Bone marrow (tissue), 2 donors: ENCODE data around the gene UBAP1.
"Not testable (repeated sequence)": the region's sequence is repeated elsewhere in the genome, so short reads cannot be mapped to it uniquely, and the experiment has no call there.

Experiments used
- DNase-seq, 2 donors: peaks; one replicate each; lab custom pipeline; 2025; lab: John Stamatoyannopoulos, UW

UBAP1 gene

GRCh38 chr9:34224349-34224748 is 45.5 kb downstream of the UBAP1 start:
- no peak for DNase-seq

GRCh38 chr9:34226144-34226760 is 47.4 kb downstream of the UBAP1 start:
- not testable (repeated sequence) for DNase-seq

- DNase-seq: no peak
These were observed 48.6 kb downstream of the UBAP1 start for GRCh38 chr9:34227445-34227844.

- DNase-seq: no peak
These were observed 51.7 kb downstream of the UBAP1 start for GRCh38 chr9:34230556-34230955.

- no peak for DNase-seq
These were observed 53.4 kb downstream of the UBAP1 start for GRCh38 chr9:34232201-34232600.

- no peak for DNase-seq
These were observed 54.8 kb downstream of the UBAP1 start for GRCh38 chr9:34233672-34234071.

GRCh38 chr9:34237836-34238235 is 59.0 kb downstream of the UBAP1 start:
- no peak for DNase-seq

- peak in 1 of 2 donors; percentile 55 for DNase-seq
These were observed 61.2 kb downstream of the UBAP1 start for GRCh38 chr9:34240006-34240405.

- DNase-seq: no peak
These were observed 64.0 kb downstream of the UBAP1 start for GRCh38 chr9:34242830-34243229.

- DNase-seq: not testable (repeated sequence)
These were observed 66.4 kb downstream of the UBAP1 start for GRCh38 chr9:34245212-34245611.

GRCh38 chr9:34246453-34246852 is 67.6 kb downstream of the UBAP1 start:
- no peak for DNase-seq

GRCh38 chr9:34247782-34248181 is 68.9 kb downstream of the UBAP1 start:
- DNase-seq: not testable (repeated sequence)

- DNase-seq: no peak
These were observed 70.4 kb downstream of the UBAP1 start for GRCh38 chr9:34249274-34249673.

GRCh38 chr9:34250721-34251120 is 71.9 kb downstream of the UBAP1 start:
- DNase-seq: no peak

GRCh38 chr9:34252016-34252415 is 73.2 kb downstream of the UBAP1 start:
- DNase-seq: no peak

- DNase-seq: peak; percentile 26 to 36
These were observed 74.0 kb downstream of the UBAP1 start for GRCh38 chr9:34252670-34253459.

- no peak for DNase-seq
These were observed 74.6 kb downstream of the UBAP1 start for GRCh38 chr9:34253460-34253837.

GRCh38 chr9:34254141-34254913 is 75.5 kb downstream of the UBAP1 start:
- DNase-seq: no peak

- no peak for DNase-seq
These were observed 76.4 kb downstream of the UBAP1 start for GRCh38 chr9:34254966-34255825.

GRCh38 chr9:34256104-34256503 is 77.3 kb downstream of the UBAP1 start:
- DNase-seq: no peak

- no peak for DNase-seq
These were observed 78.2 kb downstream of the UBAP1 start for GRCh38 chr9:34256987-34257585.
